ENCODE results near the gene DNAH6. TPM values are rescaled to one million over a fixed set of nuclear protein-coding genes. Genes with fewer than 3 reads are reported as not detected.

The DNAH6 gene
- total and polyA plus RNA-seq, 9 of the 15 experiments (the other 6 are each of a cell fraction or from before 2014, with no cell fraction given) = 0.01 to 0.04 (median 0.01) TPM; not detected in 5

GRCh38 chr2:84800194-84800805 is 284.0 kb downstream of the DNAH6 start (continued):
- no peak for TF ChIP-seq PRPF4 (IDR thresholded peaks at IDR 0.05; ENCODE audit: insufficient read depth, low read depth, low read length, poor library complexity, severe bottlenecking)
- TF ChIP-seq BRF1 (IDR thresholded peaks at IDR 0.05; ENCODE audit: borderline replicate concordance, extremely low read depth, insufficient read length) = no peak
- no peak for TF ChIP-seq ZSCAN32 (CRISPR knock-in tag; IDR thresholded peaks at IDR 0.05)
- no peak for TF ChIP-seq NFATC3 (IDR thresholded peaks at IDR 0.05)

- no peak for FAIRE-seq
- intact Hi-C loops (cut with micrococcal nuclease) = no loop called here
- no peak for TF ChIP-seq STAG1 (CRISPR knock-in tag; IDR thresholded peaks at IDR 0.05; ENCODE audit: borderline replicate concordance)
- no peak for TF ChIP-seq CBX8 (IDR thresholded peaks at IDR 0.05; ENCODE audit: borderline replicate concordance, extremely low read depth, low read depth, low read length, poor library complexity, severe bottlenecking)
- no peak for TF ChIP-seq CREBBP (IDR thresholded peaks at IDR 0.05; ENCODE audit: low read depth, low read length)
- no peak for TF ChIP-seq HCFC1 (IDR thresholded peaks at IDR 0.05; ENCODE audit: low read depth, low read length)
- no peak for TF ChIP-seq ZKSCAN1 (IDR thresholded peaks at IDR 0.05; ENCODE audit: low read depth, low read length)
- TF ChIP-seq ZNF224 (CRISPR knock-in tag; IDR thresholded peaks at IDR 0.05) = no peak
- no peak for TF ChIP-seq CBFA2T3 (IDR thresholded peaks at IDR 0.05)
- TF ChIP-seq ZNF212 (CRISPR knock-in tag; IDR thresholded peaks at IDR 0.05) = no peak
- TF ChIP-seq TAL1 (IDR thresholded peaks at IDR 0.05) = no peak
- no peak for TF ChIP-seq TFE3 (CRISPR knock-in tag; IDR thresholded peaks at IDR 0.05)
- no peak for TF ChIP-seq TEAD2 (tag; IDR thresholded peaks at IDR 0.05)
- no peak for TF ChIP-seq ELK3 (CRISPR knock-in tag; IDR thresholded peaks at IDR 0.05)
- no peak for TF ChIP-seq HOMEZ (CRISPR knock-in tag; IDR thresholded peaks at IDR 0.05)
- no peak for TF ChIP-seq RBM14 (IDR thresholded peaks at IDR 0.05; ENCODE audit: borderline replicate concordance, insufficient read depth, low read depth, low read length)
- TF ChIP-seq ZNF282 (CRISPR knock-in tag; IDR thresholded peaks at IDR 0.05) = no peak
Observed at GRCh38 chr2:84801811-84802210, 285.5 kb downstream of the DNAH6 start.

More at GRCh38 chr2:84801811-84802210, 285.5 kb downstream of the DNAH6 start:
- Histone ChIP-seq H4K20me1 (replicated peaks; ENCODE audit: control insufficient read depth, insufficient read depth, low read length) (no peaks in the 10 kb centered on the region), H3K79me2 (ENCODE audit: control insufficient read depth, insufficient read depth, low read length) (no peaks in the 10 kb centered on the region), H3K4me2 (ENCODE audit: insufficient read depth, low read length) (no peak overlapping the region), H3K9me1 (ENCODE audit: control insufficient read depth, insufficient read depth, low read length) (no peaks in the 10 kb centered on the region), H2AFZ (ENCODE audit: low read depth, low read length) (no peak overlapping the region), H3K9me3 (replicated peaks; ENCODE audit: control insufficient read depth, insufficient read depth, low read depth, low read length) (no peaks in the 10 kb centered on the region), H3K4me1 (replicated peaks in 1 of 2; ENCODE audit: control insufficient read depth in 2 of 2, insufficient read depth in 2 of 2, low read length in 2 of 2) (peaks cover 0 to 3% of the 10 kb centered on the region in 2 experiments; a peak in 1 of 5 replicates), H3K9ac (ENCODE audit: insufficient read depth in 1 of 2, low read depth in 2 of 2, low read length in 2 of 2) (no peak overlapping the region), H3K36me3 (ENCODE audit: control insufficient read depth, insufficient read depth, low read length) (no peaks in the 10 kb centered on the region), H3K27me3 (ENCODE audit: control insufficient read depth in 2 of 2, insufficient read depth in 2 of 2, low read length in 2 of 2) (no peaks in the 10 kb centered on the region), H3K27ac (ENCODE audit: extremely low read depth, low read depth, low read length) (no peak overlapping the region), H3K4me3 (no peak overlapping the region)
- ATAC-seq (no peak), DNase-seq (ENCODE audit: extremely low read depth in 1 of 4, low spot score in 3 of 4) (no peak)
- BruUV-seq (replicated peaks) = no TSS peak
- CTCF ChIA-PET (ENCODE audit: low intra/inter-chr PET ratio) = no interaction called here
- 0% methylated on average over 1 of the region's 2 CpGs for WGBS (ENCODE audit: insufficient coverage, low coverage, missing lambda C conversion rate)
- POLR2A ChIA-PET = no interaction called here
- in situ Hi-C loops (cut with MboI) = no loop called here
